ENCODE results near the gene PERM1.
"Not testable (repeated sequence)": the region's sequence is repeated elsewhere in the genome, so short reads cannot be mapped to it uniquely, and the experiment has no call there.

Gene PERM1, protein sequence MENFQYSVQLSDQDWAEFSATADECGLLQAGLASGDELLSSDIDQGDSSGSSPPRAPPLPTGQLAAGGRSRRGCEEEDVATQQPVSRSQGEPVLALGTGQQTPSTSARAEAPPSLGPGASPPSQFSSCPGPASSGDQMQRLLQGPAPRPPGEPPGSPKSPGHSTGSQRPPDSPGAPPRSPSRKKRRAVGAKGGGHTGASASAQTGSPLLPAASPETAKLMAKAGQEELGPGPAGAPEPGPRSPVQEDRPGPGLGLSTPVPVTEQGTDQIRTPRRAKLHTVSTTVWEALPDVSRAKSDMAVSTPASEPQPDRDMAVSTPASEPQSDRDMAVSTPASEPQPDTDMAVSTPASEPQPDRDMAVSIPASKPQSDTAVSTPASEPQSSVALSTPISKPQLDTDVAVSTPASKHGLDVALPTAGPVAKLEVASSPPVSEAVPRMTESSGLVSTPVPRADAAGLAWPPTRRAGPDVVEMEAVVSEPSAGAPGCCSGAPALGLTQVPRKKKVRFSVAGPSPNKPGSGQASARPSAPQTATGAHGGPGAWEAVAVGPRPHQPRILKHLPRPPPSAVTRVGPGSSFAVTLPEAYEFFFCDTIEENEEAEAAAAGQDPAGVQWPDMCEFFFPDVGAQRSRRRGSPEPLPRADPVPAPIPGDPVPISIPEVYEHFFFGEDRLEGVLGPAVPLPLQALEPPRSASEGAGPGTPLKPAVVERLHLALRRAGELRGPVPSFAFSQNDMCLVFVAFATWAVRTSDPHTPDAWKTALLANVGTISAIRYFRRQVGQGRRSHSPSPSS

DNA sequence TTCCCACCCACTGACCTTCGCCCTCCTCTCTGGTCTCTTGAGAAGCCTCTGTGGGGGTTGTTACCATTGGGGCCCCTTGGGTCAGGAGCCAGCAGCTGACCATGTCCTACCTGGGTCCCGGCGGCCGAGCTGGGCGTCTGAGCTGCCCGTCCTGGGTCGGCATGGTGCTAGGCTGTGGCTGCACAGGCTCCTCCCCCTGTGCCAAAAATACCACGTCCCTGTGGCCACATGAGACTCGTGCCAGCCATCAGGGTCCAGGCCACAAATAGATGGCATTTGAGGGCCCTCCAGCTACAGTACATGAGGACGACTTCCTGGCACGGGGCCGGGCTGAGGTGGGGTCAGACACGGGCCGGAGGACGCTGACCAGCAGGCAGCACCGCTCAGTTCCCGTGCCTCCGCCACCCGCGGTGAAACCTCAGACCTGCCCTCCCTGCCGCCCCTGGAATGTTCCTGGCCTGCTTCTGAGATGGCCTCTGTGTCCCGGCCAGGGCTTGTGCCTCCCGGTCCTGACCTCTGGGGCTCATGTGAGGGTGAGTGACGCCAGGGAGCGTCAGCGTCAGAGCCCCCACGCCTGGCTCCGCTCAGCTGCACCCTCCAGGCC, at the start of gene PERM1:
Gene PERM1 (minus strand): TSS at position 139 of the 604 bp plus-strand sequence. CDS start 1,064 bp downstream, outside the sequence.
- DNase-seq (ENCODE audit: low read depth): no peak

- not testable (repeated sequence) for DNase-seq (ENCODE audit: low read depth)
These were observed 49.2 kb upstream of the PERM1 start for GRCh38 chr1:1030867-1031658.

- DNase-seq (ENCODE audit: low read depth): no peak
These were observed 45.9 kb upstream of the PERM1 start for GRCh38 chr1:1027791-1028190.

- DNase-seq (ENCODE audit: low read depth): no peak
These were observed 44.9 kb upstream of the PERM1 start for GRCh38 chr1:1026599-1027413.

DNA sequence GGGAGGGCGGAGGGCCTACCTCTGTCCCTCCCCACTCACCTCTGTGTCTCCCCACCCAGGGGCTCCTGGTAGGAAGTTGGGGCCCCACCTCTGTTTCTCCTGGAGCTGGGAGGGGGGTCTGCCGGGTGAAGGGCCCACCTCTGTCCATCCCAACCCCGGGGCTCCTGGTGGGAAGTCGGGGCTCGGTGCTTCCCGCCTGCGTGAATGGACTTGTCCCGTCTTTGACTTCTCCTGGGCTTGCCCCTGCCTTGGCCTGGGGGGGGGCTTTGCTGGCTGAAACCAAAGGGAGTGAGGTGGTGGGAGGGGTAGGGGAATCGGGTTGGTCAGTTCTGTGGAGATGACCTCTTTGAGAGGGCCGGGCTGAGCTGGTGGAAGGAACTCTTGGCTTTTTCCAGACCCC, 43.8 kb upstream of the PERM1 start:
- no peak for DNase-seq (ENCODE audit: low read depth)

DNA sequence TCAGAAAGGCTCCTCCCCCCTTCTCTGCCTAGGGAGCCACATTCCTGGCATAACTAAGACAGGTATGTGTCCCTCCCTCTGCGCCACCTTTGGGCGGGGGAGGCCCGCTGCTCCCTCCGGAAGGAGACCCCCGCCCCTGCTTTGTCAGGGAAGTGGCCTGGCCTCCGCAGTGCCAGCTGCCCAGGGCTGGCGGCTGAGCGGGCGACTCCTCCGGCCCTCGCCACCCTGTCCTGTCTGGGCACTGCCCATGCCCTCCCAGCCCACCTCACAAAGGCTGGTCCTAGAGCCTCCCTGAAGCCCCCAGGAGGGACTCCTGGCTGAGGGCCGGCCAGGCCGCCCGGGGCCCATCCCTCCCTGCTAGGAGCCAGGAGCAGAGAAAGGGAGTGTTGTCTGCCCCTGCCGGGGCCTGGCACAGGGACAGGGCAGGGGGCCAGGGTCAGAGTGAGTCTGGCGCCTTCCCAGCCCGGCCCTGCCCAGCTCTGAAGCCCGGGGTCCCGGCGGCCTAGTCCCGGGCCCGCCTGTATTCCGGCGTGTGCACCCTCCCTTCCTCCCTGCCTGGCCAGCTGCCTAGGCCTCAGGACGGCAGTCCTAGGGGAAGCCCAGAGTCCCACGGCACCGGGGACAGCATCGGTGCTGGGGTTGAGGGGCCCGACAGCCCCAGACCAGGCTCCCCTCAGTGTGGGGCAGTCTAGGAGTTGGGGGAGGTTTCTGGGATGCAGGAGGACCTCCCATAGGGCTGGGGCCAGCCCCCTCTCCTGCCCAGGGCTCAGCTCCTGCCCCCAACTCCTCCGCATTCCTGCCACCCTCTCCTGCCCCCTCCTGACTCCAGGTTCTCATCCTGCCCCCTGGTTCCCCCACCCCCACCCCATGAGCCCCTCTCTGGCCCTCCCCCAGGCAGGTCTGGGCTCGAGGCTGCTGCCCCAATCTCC, 43.1 kb upstream of the PERM1 start:
- DNase-seq (ENCODE audit: low read depth): no peak

DNA sequence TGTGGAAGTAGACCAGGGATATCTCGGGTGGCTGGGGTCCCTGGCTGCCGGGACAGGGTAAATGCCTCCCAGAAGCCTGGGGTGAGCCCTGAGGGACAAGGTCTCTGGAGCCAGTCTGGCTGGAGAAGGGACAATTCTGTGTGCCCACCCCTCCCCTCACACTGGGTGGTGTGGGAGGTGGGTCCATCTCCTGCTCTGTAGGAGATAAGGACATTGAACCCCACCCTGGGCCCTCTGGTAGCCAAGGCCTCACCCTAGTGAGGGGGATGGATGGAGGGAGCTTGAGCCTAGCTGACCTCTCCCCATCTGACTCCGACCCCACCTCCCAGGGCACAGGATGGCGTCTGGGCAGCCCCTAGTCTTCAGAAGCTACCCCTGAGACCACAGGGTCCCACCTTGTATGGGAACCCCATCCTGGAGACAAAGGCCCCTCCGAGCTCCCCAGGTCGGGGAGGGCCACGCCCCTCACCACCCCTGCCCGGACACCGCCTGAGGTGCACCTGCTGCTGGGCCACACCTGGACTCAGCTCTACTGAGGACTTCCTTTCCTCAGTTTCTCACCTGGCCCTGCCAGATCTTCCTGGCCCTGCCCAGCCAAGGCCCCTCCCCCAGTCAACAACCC, 42.4 kb upstream of the PERM1 start:
- DNase-seq (ENCODE audit: low read depth): no peak

DNA sequence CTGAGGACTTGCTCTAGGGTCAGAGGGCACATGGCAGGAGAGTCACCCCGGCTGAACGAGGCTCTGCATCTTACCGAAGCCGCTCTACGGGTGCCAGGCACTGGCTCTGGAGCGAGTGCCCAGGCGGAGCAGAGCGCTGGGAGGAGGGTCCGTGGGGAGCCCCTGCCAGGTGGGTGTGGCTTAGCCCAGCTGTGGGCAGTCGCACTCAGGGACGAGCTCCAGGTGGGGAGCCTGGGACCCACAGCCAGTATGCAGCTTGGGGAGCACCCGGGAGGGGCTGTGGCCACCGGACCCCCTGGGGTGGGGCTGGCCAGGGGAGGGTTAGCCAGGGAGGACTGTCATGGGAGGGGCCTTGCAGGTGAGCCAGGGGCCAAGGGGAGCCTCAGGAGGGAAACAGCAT, 41.8 kb upstream of the PERM1 start:
- no peak for DNase-seq (ENCODE audit: low read depth)

GRCh38 chr1:1022302-1023009, 40.6 kb upstream of the PERM1 start:
- DNase-seq (ENCODE audit: low read depth): no peak

GRCh38 chr1:1021920-1022259, 40.0 kb upstream of the PERM1 start:
- no peak for DNase-seq (ENCODE audit: low read depth)

GRCh38 chr1:1021010-1021919, 39.4 kb upstream of the PERM1 start:
- no peak for DNase-seq (ENCODE audit: low read depth)

DNA sequence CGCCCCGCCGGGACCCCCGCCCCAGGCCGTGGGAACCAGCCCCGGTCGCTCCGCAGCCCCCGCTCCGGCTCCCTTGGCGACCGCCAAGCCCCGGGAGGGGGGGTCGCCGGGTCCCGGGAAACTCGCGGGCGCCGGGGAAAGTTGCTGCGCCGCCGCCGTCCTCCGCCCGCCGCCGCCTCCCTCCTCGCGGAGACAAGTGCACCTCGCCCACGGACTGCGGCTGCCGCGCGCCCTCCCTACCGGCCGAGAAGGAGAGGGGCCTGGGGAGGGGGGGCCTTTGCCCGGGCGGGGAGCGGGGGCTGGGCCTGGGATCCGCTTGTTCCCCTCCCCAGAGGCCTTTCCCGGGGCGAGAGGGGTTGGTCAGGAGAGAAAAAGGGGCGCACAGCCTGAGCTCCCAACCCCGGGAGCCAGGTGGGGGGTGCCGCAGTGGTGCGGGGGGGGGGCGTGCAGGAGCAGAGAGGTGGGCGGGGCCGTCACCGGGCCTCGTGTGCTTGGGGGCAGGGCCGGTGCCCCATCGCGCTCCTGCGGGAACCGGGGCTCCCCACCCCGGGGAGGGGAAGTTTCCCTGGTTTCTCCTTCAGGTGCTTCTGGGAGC, 38.6 kb upstream of the PERM1 start:
- no peak for DNase-seq (ENCODE audit: low read depth)

DNA sequence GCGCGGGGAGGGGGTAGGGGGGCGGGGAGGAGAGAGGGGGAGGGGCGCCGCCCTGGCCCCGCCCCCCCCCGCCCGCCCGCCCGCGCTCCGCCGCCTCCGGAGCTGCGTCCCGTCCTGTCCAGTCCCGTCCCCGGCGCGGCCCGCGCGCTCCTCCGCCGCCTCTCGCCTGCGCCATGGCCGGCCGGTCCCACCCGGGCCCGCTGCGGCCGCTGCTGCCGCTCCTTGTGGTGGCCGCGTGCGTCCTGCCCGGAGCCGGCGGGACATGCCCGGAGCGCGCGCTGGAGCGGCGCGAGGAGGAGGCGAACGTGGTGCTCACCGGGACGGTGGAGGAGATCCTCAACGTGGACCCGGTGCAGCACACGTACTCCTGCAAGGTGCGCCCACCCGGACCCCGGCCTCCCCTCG, 38.1 kb upstream of the PERM1 start, which contains the start of gene AGRN:
Gene AGRN (plus strand): TSS at position 121 of the 405 bp plus-strand sequence. CDS start 53 bp downstream, at position 174.
- no peak for DNase-seq (ENCODE audit: low read depth)

GRCh38 chr1:1019122-1019999, 37.5 kb upstream of the PERM1 start:
- peak; percentile 73 for DNase-seq (ENCODE audit: low read depth)

- DNase-seq (ENCODE audit: low read depth): not testable (repeated sequence)
These were observed 36.4 kb upstream of the PERM1 start for GRCh38 chr1:1018321-1018685.

Measured in activated T-cell treated with anti-CD3 and anti-CD28 coated beads for 1 hour (primary cell).